Inflammatory macrophage treated with lipopolysaccharide for 1 hour (primary cell): Measurements from ENCODE around the gene SNTG2.
"Not testable (repeated sequence)": the region's sequence is repeated elsewhere in the genome, so short reads cannot be mapped to it uniquely, and the experiment has no call there.

Experiments
- DNase-seq, 2 donors: peaks; one replicate each; pipeline ENCODE4 v3.0.0-alpha.2; 2020 to 2022

Gene SNTG2

GRCh38 chr2:950080-950966 lies at the start of gene SNTG2:
Gene SNTG2, plus strand, starts transcription at chr2:950849. Its CDS starts 148 bp downstream, at chr2:950997.
- no peak for DNase-seq

- DNase-seq, result no peak
Observed at GRCh38 chr2:902584-902983, 48.1 kb upstream of the SNTG2 start.

GRCh38 chr2:903223-903900 lies 47.3 kb upstream of the SNTG2 start:
- DNase-seq, result no peak

- no peak for DNase-seq
Observed at GRCh38 chr2:904246-905024, 46.2 kb upstream of the SNTG2 start.

- no peak for DNase-seq
Observed at GRCh38 chr2:905091-905832, 45.4 kb upstream of the SNTG2 start.

GRCh38 chr2:905833-906140 lies 44.9 kb upstream of the SNTG2 start:
- DNase-seq, result no peak

- DNase-seq, result no peak
Observed at GRCh38 chr2:907706-908105, 42.9 kb upstream of the SNTG2 start.

- no peak for DNase-seq
Observed at GRCh38 chr2:908568-908967, 42.1 kb upstream of the SNTG2 start.

- not testable (repeated sequence) for DNase-seq
Observed at GRCh38 chr2:909764-910379, 40.8 kb upstream of the SNTG2 start.

- DNase-seq, result no peak
Observed at GRCh38 chr2:910698-911097, 40.0 kb upstream of the SNTG2 start.

GRCh38 chr2:915979-916378 lies 34.7 kb upstream of the SNTG2 start:
- no peak for DNase-seq

GRCh38 chr2:916935-917334 lies 33.7 kb upstream of the SNTG2 start:
- DNase-seq, result no peak

- no peak for DNase-seq
Observed at GRCh38 chr2:919672-920071, 31.0 kb upstream of the SNTG2 start.

GRCh38 chr2:920573-920972 lies 30.1 kb upstream of the SNTG2 start:
- DNase-seq, result no peak

GRCh38 chr2:920999-921398 lies 29.6 kb upstream of the SNTG2 start:
- DNase-seq, result no peak

- DNase-seq, result no peak
Observed at GRCh38 chr2:922185-922584, 28.5 kb upstream of the SNTG2 start.

- no peak for DNase-seq
Observed at GRCh38 chr2:923832-924601, 26.6 kb upstream of the SNTG2 start.

GRCh38 chr2:924701-925100 lies 25.9 kb upstream of the SNTG2 start:
- no peak for DNase-seq

- DNase-seq, result no peak
Observed at GRCh38 chr2:925309-925708, 25.3 kb upstream of the SNTG2 start.

GRCh38 chr2:925711-926110 lies 24.9 kb upstream of the SNTG2 start:
- DNase-seq, result no peak

GRCh38 chr2:926259-926793 lies 24.3 kb upstream of the SNTG2 start:
- no peak for DNase-seq
